ENCODE results near the gene FREY1.

FREY1 gene, protein sequence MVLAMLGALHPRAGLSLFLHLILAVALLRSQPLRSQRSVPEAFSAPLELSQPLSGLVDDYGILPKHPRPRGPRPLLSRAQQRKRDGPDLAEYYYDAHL

DNA sequence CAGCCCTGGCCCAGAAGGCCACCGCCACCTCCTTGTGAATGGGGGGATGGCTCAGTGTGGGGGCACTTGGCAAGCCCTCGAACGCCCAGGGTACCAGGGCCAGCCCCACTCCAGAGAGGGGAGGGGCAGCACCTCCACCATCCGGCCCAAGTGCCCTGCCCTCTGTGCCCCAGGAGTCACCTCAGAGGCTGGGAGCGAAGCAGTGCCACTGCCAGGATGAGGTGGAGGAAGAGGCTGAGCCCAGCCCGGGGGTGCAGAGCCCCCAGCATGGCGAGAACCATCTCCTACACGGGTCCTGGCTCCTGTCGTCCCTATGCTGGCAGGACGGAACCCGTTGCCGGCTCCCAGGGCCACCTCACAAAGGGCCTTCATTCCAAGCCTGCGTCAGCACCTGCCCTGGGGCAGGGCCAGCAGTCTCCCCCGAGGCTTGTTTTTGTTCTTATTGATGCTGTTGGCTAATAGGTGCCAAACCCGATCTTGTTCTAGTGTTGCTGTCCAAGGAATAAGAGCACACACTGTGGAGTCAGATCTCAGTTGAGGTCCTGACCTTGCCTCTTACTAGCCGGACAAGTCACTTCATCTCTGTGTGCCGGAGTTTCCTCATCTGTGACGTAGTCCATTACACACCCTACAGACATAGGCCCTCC is at the start of gene FREY1:
TSS of gene FREY1 (minus strand) at position 307 of the 647 bp plus-strand sequence. CDS start at position 281, 26 bp downstream.
- no peak for DNase-seq (ENCODE audit: low spot score)

DNA sequence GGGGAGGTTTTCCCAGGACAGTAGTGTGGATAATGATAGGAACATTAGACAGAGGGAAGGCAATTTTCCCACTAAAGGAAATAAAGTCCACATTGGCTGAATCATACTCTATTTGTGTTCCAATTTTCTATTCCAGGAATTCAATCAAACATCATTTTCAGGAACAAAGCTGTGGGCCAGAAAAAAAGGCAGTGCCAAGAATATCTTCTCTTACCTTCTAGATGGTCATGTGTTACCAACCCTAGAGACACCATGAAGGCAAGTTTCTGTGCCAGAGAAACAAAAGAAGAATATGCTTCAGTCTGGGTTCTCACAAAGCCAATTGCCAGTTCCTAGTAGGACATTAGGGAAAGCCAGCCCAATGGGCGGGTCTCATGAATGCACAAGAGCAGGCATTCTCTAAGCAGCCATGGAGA is 42.9 kb upstream of the FREY1 start:
- DNase-seq (ENCODE audit: low spot score): no peak

DNA sequence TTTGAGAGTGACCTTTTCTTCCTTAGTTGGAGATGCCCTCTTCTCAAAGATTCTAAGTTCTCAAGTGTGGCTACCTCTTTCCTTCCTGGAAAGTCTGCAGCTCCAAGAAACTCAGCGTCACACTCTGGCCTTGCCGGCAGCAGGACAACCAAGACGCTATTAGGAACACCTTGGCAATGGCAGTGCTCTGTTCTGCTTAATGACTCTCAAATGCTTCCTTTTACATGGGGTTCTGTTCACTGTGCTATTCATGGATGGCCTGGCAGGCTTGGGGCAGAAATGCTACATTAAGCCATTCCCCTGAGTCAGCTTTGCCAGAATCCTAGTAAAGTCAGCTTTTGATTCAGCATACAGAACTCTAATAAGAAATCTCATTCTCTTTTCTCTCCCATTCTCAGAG is 41.3 kb upstream of the FREY1 start:
- no peak for DNase-seq (ENCODE audit: low spot score)

DNA sequence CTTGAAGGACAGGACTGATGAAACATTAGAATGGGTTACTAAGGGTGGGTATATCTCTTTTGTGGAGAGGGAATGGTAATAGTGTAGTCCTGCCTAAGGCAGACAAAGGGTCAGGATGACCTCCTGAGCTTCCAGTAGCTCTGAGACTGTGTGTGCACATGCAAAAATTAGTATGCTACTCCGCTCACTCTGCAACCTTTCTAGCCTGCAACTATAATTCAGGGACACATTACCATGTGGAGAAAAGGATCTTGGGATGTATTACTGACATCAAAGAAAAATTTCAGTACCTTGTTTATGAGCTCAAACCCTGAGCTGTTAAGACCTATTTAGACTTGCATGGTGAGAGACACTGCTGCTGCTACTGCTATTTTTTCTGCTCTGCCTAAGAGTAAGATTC is 40.8 kb upstream of the FREY1 start:
- no peak for DNase-seq (ENCODE audit: low spot score)

DNA sequence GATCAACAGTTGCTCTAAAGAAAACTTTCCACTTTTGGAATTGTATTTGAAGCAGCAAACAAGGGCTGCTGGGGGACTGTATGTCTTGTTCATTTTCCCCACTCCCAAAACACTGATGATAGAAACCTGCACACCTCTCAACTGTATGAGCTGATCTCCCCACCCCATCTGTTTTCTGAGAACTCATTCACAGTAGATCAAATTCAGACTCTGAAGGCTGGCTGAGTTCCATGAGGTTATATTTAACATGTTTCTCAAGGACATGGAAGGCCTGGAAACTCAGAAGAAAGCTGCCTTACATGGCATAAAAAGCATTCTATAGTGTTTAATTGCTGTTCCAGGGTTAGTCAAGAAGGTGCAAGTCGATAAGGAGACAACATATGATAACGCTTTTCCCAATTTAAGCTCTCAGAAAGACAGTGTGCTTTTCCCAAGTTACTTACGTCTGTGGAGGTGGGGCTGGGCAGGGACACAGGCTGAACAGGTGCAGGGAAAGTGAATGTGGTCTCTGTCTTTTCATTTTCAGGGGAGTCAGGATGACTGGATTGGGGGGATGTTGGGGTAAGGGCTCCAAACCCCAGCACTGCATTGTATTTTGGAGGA is 38.4 kb upstream of the FREY1 start:
- no peak for DNase-seq (ENCODE audit: low spot score)

DNA sequence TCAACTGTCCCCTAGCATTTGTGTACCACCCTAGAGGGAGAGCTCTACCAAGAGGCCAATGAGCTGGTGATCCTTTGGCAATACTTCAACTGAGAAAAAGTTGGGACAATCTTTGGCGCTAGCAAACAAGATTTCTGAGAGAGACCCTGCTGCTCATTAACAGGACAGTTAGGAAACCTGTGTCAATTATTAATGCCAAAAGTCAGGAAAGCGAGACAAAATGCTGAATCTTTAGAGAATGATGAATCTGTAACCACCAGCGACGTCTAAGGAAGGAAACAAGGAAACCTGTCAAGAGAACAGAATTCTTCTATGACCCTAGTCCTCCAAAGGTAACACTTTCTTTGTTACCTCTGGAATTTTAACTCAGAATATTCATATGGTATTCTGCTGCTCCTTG is 35.3 kb upstream of the FREY1 start:
- DNase-seq (ENCODE audit: low spot score): no peak

GRCh38 chr11:45941285-45941684 is 34.2 kb upstream of the FREY1 start:
- DNase-seq (ENCODE audit: low spot score): no peak

DNA sequence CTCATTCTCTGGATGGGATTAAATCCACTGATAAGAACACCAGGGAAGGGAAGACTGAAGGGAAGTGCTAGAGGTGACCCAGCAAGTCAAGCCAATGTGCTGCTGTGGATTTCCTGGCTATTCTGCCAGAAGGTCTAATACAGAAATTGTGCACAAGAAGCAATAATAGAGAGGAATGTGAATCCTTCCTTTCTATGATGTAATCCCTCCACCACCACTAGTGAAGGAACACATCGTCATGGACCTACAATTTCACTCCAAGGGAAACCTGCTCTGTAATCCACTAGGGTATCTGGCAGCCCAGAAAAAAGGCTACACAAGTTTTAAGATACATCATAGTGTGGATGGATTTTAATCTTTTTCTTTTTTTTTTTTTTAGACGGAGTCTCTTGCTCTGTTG is 32.8 kb upstream of the FREY1 start:
- no peak for DNase-seq (ENCODE audit: low spot score)

GRCh38 chr11:45937916-45938315 is 30.8 kb upstream of the FREY1 start:
- no peak for DNase-seq (ENCODE audit: low spot score)

DNA sequence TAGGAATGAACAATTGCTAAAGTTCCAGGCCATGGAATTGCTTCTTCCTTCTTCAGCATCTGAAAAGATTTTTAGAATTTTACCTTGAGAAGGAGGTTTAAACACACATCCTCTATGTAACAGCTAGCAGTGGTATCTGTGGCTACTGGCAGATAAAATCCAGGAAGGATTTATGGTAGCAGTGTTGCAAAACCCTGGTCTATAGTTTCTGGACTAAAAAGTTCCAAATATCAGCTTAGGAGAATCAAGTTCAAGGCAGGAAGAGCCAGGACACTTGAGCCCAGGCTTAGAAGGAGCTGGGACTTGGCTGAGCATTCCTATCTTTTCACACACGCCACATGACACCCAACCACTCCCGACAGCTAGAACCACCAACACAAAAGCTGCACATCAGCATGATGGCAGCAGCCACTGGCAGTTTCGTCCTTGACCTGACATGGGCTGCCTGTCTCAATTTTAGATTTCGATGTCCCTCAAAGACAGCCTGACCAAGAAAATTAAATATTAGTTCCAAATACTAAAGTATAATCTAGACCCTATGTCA is 29.5 kb upstream of the FREY1 start:
- no peak for DNase-seq (ENCODE audit: low spot score)

DNA sequence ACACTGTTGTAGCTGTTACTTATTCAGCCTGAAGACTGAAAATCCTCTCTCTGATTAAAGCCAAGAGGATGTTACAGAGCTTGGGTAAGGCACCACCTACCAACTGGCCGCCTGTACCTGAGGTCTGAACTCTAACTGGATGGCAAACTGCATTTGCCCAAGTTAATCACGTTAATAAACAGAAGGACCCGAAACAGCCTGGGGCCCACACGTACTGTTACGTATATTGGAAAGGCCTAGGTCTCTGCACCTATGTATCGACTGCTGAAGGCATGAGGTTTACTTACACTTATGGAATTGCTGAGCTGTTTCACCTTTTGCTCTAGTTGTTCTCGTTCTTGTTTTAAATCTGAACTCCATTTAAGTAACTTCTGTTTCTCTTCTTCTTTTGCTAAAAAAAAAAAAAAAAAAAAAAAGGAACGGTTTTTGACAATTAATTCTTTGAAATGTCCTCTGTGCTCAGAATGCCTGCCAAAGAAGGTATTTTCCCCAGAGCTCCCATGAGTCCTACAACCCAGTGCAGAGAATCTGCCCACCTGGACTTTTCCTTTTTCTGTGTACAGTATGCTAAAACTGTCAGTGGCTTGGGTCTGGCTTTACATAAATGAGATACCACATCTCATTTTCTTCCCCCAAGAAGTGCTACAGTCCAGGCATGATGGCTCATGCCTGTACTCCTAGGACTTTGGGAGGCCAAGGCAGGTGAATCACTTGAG is 28.4 kb upstream of the FREY1 start:
- no peak for DNase-seq (ENCODE audit: low spot score)

DNA sequence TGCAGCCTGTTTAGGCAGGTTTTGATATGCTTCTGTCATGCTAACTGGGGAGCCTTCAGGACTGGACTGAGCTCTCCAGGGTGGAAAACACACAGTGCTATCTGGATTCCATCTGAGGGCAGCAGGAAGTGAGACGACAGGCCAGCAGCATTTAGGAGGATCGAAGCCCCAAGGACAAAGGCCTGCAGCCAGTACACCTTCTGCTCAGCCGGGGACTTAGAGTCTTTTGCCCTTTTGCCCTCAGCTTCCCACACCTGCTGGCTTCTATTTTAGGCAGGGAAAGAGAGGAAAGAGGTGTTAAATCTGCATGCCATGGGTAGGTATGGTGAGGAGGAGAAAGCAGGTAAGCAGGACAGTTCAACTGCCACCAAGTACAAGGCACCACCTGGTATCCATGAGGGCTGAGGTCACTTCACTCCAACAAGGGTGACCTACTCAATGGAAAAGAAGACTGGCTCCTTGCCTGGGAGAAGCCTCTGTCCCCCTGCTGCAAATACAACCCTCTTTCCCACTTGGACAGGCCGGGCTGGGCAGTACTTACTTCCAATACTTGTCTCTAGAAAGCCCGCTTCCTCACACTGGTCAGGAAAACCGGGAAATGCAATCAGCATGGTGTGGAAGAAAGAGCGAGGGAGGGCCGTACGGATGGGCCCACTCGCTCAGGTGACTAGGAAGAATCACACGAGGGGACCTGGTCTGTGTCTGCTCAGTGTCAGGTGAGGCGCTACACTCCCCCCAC is 27.7 kb upstream of the FREY1 start:
- DNase-seq (ENCODE audit: low spot score): no peak

- DNase-seq (ENCODE audit: low spot score): no peak
Measured at GRCh38 chr11:45933846-45934579, 26.9 kb upstream of the FREY1 start.

GRCh38 chr11:45933131-45933831 is 26.2 kb upstream of the FREY1 start:
- no peak for DNase-seq (ENCODE audit: low spot score)

GRCh38 chr11:45932217-45932616 is 25.1 kb upstream of the FREY1 start:
- DNase-seq (ENCODE audit: low spot score): no peak

- DNase-seq (ENCODE audit: low spot score): no peak
Measured at GRCh38 chr11:45931739-45932138, 24.7 kb upstream of the FREY1 start.

- DNase-seq (ENCODE audit: low spot score): no peak
Measured at GRCh38 chr11:45930951-45931570, 24.0 kb upstream of the FREY1 start.

DNA sequence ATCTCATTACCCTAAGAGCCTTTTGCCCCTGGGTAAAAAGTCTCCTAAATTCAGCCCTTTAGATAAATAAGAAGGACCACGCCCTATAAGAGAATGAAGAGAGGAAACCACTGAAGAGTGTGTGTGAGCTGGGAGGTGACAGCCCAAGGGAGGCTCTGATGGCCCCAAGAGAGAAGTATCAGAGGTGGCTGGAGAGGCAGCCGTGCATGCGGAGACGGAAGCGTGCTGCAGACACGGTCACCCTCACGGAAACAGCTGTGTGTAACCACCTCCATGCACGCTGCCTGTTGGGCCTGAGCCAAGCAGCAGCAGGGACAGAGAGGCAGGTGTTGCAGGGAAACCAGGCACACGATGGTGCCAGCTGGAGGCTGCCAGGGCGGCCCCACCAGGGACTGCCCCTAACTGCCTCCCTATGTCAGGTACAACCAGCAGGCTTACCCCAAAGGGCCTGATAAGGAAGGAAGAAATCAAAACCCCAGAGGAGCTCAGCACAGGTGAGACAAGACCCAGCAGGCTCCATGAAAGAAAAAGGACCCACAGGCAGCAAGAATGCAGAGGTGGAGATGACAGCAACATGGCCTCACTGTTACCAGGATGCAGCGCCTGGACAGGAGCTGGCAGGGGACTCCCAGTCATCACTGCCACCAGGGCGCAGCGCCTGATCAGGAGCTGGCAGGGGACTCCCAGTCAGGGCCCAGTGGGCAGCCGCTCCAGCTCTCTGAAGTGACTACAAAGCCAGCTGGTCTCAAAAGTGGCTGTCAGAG is 23.1 kb upstream of the FREY1 start:
- DNase-seq (ENCODE audit: low spot score): no peak

DNA sequence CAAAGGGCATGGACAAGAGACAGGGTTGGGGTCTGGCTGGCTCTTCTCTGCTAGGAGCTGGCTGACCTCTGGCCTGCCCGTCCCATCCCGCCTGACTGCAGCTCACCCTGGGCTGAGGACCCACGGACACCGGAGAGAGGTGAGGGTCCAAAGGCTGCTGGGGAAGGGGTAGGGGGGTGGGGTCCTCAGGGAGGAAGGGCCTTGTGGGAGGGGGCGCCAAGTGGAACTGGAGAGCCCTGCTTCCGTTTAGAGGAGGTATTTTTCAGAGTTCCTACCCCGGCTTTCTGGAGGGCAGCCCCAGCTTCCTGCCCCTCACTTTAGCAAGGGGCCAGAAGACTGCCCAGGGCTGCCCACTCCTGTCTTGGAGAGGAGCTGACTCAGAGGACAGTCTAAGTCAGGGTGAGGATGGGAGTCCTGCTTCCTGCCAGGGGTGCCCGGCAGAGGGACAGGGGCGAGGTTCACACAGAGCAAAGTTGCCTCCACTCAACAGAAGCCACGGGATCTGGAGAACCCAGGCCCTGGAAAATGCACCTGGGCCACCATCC is 22.5 kb upstream of the FREY1 start:
- no peak for DNase-seq (ENCODE audit: low spot score)
